ENCODE measurements around the gene E2F1.
"Not testable (repeated sequence)": the region's sequence is repeated elsewhere in the genome, so short reads cannot be mapped to it uniquely, and the experiment has no call there.

- TF ChIP-seq CTCF (IDR thresholded peaks at IDR 0.05 in 8 of 11, conservative IDR thresholded peaks at IDR 0.05 in 3 of 11); POLR2A (IDR thresholded peaks at IDR 0.05); POLR2AphosphoS5 (IDR thresholded peaks at IDR 0.05): not testable (repeated sequence)
Measured at GRCh38 chr20:33646959-33647602, 39.1 kb downstream of the E2F1 start.

Data from spleen (tissue), 7 donors.